Caco-2 (cell line): ENCODE results near the gene SSBP2. TPM values are rescaled to one million over a fixed set of nuclear protein-coding genes. Genes with fewer than 3 reads are reported as not detected.

ENCODE experiments used
- BruUV-seq: library from RNA; stranded (reverse); fragments of 400-500 nt; replicated peaks from 2 replicates; lab custom pipeline; 2021; lab: Mats Ljungman, UMichigan
- CTCF ChIA-PET: fragments of 300-600 bp; sonication (Branson Sonifier 250); formaldehyde crosslinking; loops from one replicate; lab custom pipeline; 2022; ENCODE audit warnings: antibody characterized with exemption; lab: Charles Lee
- POLR2A ChIA-PET: fragments of 300-600 bp; sonication (Branson Sonifier 250); formaldehyde crosslinking; loops from one replicate; lab custom pipeline; 2022; ENCODE audit warnings: antibody characterized with exemption; lab: Charles Lee
- DNase-seq, 2 experiments: peaks; one replicate each; pipeline versions ENCODE4 v3.0.0 to v3.0.0-alpha.2; 2020 to 2022
- H3K27me3 ChIP-seq: replicated peaks from 2 replicates; pipeline ENCODE4 v1.6.0; 2011; ENCODE audit warnings: low read length; ENCODE audit not compliant: control insufficient read depth, insufficient read depth
- H3K36me3 ChIP-seq: 2 replicates; pipeline ENCODE4 v1.5.1; 2011; ENCODE audit warnings: low read length; ENCODE audit not compliant: control insufficient read depth, insufficient read depth
- H3K4me1 ChIP-seq: fragments of 250-450 bp; sonication (Bioruptor Pico); 2 replicates; pipeline ENCODE4 v1.5.1; 2020; ENCODE audit warnings: mild to moderate bottlenecking
- H3K4me3 ChIP-seq: 2 replicates; pipeline ENCODE4 v1.5.1; 2011; ENCODE audit warnings: low read depth, mild to moderate bottlenecking, control low read depth, low read length
- H3K9me3 ChIP-seq: fragments of 250-450 bp; sonication (Bioruptor Pico); 2 replicates; pipeline ENCODE4 v1.5.1; 2020; ENCODE audit warnings: mild to moderate bottlenecking, moderate library complexity
- H3K27ac Mint-ChIP-seq: one replicate; pipeline ENCODE4 v1.8.0; 2022; ENCODE audit warnings: mixed read lengths; ENCODE audit not compliant: unreplicated experiment
- H3K27me3 Mint-ChIP-seq: one replicate; pipeline ENCODE4 v1.8.0; 2022; ENCODE audit warnings: mixed read lengths; ENCODE audit not compliant: insufficient read depth, unreplicated experiment
- H3K36me3 Mint-ChIP-seq: one replicate; pipeline ENCODE4 v1.8.0; 2022; ENCODE audit warnings: mild to moderate bottlenecking, mixed read lengths; ENCODE audit not compliant: insufficient read depth, unreplicated experiment
- H3K4me1 Mint-ChIP-seq: one replicate; pipeline ENCODE4 v1.8.0; 2022; ENCODE audit warnings: low read depth, mixed read lengths; ENCODE audit not compliant: unreplicated experiment
- H3K4me3 Mint-ChIP-seq: one replicate; pipeline ENCODE4 v1.8.0; 2022; ENCODE audit warnings: mild to moderate bottlenecking, moderate library complexity, mixed read lengths; ENCODE audit not compliant: unreplicated experiment
- H3K9me3 Mint-ChIP-seq: one replicate; pipeline ENCODE4 v1.8.0; 2022; ENCODE audit warnings: mixed read lengths; ENCODE audit not compliant: unreplicated experiment
- intact Hi-C: fragments of 100-400 bp; cut with micrococcal nuclease; formaldehyde crosslinking; loops from one replicate; pipeline ENCODE4 v1.10.0; 2022; ENCODE audit not compliant: unreplicated experiment
- total RNA-seq: library from RNA; stranded (reverse); gene quantifications from 2 replicates; pipeline ENCODE4 v1.2.3, GENCODE V29; 2022
- TF ChIP-seq, protein P1 (sequence below), 2 experiments: fragments of 200-600 bp in 1 of 2; IDR thresholded peaks; 1 replicate in 1 of 2; 2 replicates in 1 of 2; pipeline versions ENCODE4 v1.5.1 to v1.8.0; 2011 to 2022; ENCODE audit warnings: antibody characterized with exemption in 1 of 2, control low read depth in 1 of 2, inconsistent platforms in 1 of 2, low read depth in 1 of 2, low read length in 1 of 2, mild to moderate bottlenecking in 1 of 2, moderate library complexity in 1 of 2; ENCODE audit not compliant: insufficient read depth in 1 of 2, severe bottlenecking in 1 of 2, unreplicated experiment in 1 of 2

SSBP2 gene
- total RNA-seq, 1 experiment from 2014 or later, result 2.5 TPM

DNA sequence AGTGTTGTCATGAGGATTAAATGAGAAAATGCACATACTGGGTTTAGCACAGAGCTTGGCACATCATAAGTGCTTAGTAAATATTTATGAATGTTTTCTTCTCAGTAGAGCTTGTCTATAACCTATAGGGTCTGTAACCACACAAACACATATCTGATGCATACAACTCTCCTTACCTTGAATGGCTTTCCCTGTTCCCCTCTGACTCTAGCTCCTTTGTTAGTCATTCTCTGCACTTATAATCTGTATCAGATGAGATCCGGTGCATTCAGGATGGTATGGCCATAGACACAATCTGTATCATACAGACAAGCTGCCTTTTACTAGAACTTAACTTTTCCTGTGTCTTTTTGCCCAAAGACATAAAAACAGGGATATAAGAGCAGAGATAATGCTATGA is 11.1 kb upstream of the SSBP2 start:
- H3K4me3 Mint-ChIP-seq, result no peak overlapping the region
- H3K4me3 ChIP-seq, result no peak overlapping the region
- peaks cover 6% of the 10 kb centered on the region for H3K4me1 Mint-ChIP-seq
- H3K9me3 Mint-ChIP-seq, result no peaks in the 10 kb centered on the region
- DNase-seq, result no peak
- H3K4me1 ChIP-seq, result no peaks in the 10 kb centered on the region
- H3K9me3 ChIP-seq, result no peaks in the 10 kb centered on the region
- no peaks in the 10 kb centered on the region for H3K27me3 Mint-ChIP-seq
- no peaks in the 10 kb centered on the region for H3K27me3 ChIP-seq
- TF ChIP-seq, protein P1, sequence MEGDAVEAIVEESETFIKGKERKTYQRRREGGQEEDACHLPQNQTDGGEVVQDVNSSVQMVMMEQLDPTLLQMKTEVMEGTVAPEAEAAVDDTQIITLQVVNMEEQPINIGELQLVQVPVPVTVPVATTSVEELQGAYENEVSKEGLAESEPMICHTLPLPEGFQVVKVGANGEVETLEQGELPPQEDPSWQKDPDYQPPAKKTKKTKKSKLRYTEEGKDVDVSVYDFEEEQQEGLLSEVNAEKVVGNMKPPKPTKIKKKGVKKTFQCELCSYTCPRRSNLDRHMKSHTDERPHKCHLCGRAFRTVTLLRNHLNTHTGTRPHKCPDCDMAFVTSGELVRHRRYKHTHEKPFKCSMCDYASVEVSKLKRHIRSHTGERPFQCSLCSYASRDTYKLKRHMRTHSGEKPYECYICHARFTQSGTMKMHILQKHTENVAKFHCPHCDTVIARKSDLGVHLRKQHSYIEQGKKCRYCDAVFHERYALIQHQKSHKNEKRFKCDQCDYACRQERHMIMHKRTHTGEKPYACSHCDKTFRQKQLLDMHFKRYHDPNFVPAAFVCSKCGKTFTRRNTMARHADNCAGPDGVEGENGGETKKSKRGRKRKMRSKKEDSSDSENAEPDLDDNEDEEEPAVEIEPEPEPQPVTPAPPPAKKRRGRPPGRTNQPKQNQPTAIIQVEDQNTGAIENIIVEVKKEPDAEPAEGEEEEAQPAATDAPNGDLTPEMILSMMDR (IDR thresholded peaks at IDR 0.05; ENCODE audit: insufficient read depth in 1 of 2, low read depth in 1 of 2, low read length in 1 of 2, severe bottlenecking in 1 of 2, unreplicated experiment in 1 of 2), result no peak
- no peaks in the 10 kb centered on the region for H3K36me3 ChIP-seq
- BruUV-seq, result no TSS peak
- H3K27ac Mint-ChIP-seq, result no peak overlapping the region
- H3K36me3 Mint-ChIP-seq, result no peaks in the 10 kb centered on the region
- intact Hi-C loops, result no loop called here
- CTCF ChIA-PET, result interaction anchor here (0.5 kb wide), 1 partner anchor 11 kb away, joined by 3 read pairs; no protein-coding TSS in a partner anchor
- POLR2A ChIA-PET, result interaction anchor here (0.5 kb wide), 1 partner anchor 404 kb away, joined by 3 read pairs; no protein-coding TSS in a partner anchor

DNA sequence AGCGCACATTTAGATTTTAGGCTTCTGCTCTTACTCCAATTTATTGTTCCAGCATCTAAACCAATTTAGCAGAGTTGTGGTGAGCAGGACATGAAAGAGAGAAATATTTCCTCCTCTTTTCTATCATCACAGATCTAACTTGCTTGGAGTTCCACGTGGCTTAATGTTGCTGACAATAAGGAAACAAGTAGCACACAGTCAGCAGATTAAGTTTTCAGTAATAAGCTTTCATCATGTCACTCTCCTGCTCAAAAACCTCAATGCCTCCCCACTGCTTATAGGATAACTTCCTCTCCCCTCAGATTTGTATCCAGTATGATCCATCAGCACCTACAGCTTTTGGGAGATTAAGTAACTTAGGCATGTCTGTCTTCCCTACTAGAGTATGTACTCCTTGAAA is 10.4 kb upstream of the SSBP2 start:
- no peak for DNase-seq
- H3K9me3 Mint-ChIP-seq, result no peaks in the 10 kb centered on the region
- Histone ChIP-seq H3K9me3 (no peaks in the 10 kb centered on the region), H3K36me3 (no peaks in the 10 kb centered on the region), H3K4me1 (peaks cover under 1% of the 10 kb centered on the region; the same call in 1 of the 2 replicates), H3K27me3 (no peaks in the 10 kb centered on the region), H3K4me3 (no peak overlapping the region)
- ChIA-PET CTCF (interaction anchor here (0.5 kb wide), 1 partner anchor 10 kb away, joined by 3 read pairs; no protein-coding TSS in a partner anchor), POLR2A (interaction anchor here (0.5 kb wide), 1 partner anchor 405 kb away, joined by 3 read pairs; no protein-coding TSS in a partner anchor)
- no TSS peak for BruUV-seq
- no peaks in the 10 kb centered on the region for H3K27me3 Mint-ChIP-seq
- no peaks in the 10 kb centered on the region for H3K36me3 Mint-ChIP-seq
- TF ChIP-seq, protein P1 (IDR thresholded peaks at IDR 0.05; ENCODE audit: insufficient read depth in 1 of 2, low read depth in 1 of 2, low read length in 1 of 2, severe bottlenecking in 1 of 2, unreplicated experiment in 1 of 2), result no peak
- H3K4me3 Mint-ChIP-seq, result no peak overlapping the region
- intact Hi-C loops, result no loop called here
- H3K4me1 Mint-ChIP-seq, result peaks cover 9% of the 10 kb centered on the region
- H3K27ac Mint-ChIP-seq, result no peak overlapping the region

DNA sequence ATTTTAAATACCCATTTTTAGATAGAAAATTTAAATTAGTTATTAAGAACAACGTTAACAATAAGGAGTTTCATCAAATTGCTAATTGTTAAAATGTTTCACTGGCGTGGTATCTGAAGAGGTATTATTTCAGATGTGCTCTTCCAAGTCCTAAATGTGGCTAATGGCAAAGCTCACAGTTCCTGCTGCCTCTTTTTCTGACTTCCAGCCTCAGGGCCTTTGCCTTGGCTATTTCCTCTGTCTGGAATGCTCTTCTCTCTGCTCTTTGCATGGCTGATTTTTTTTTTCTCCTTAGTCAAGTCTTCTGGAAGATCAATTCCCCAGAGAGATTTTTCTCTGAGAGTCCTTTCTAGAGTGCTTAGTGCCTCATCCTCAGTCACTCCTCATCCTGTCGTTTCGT is 9.6 kb upstream of the SSBP2 start:
- no peak for DNase-seq
- peaks cover 13% of the 10 kb centered on the region for H3K4me1 Mint-ChIP-seq
- Histone ChIP-seq H3K4me1 (peaks cover 8% of the 10 kb centered on the region), H3K36me3 (no peaks in the 10 kb centered on the region), H3K9me3 (no peaks in the 10 kb centered on the region), H3K27me3 (no peaks in the 10 kb centered on the region), H3K4me3 (no peak overlapping the region)
- no peaks in the 10 kb centered on the region for H3K36me3 Mint-ChIP-seq
- ChIA-PET CTCF (no interaction called here), POLR2A (no interaction called here)
- TF ChIP-seq, protein P1 (IDR thresholded peaks at IDR 0.05; ENCODE audit: insufficient read depth in 1 of 2, low read depth in 1 of 2, low read length in 1 of 2, severe bottlenecking in 1 of 2, unreplicated experiment in 1 of 2), result no peak
- no peak overlapping the region for H3K27ac Mint-ChIP-seq
- H3K4me3 Mint-ChIP-seq, result no peak overlapping the region
- H3K9me3 Mint-ChIP-seq, result no peaks in the 10 kb centered on the region
- no peaks in the 10 kb centered on the region for H3K27me3 Mint-ChIP-seq
- intact Hi-C loops, result no loop called here
- BruUV-seq, result no TSS peak
